T-helper 1 cell treated with Interleukin-12 subunit alpha and Interleukin-12 subunit beta and Interleukin-4 antibody, amounts not matched to agents 30 μg/mL and 1 μg/mL, for 36 hours (primary cell): ENCODE data around the gene DNAJC1.
"Not testable (repeated sequence)": the region's sequence is repeated elsewhere in the genome, so short reads cannot be mapped to it uniquely, and the experiment has no call there.

ENCODE experiments used
- H3K27ac Mint-ChIP-seq: one replicate; pipeline ENCODE4 v1.8.0; 2021; ENCODE audit warnings: mild to moderate bottlenecking, mixed read lengths
- H3K27me3 Mint-ChIP-seq: one replicate; pipeline ENCODE4 v1.8.0; 2021; ENCODE audit warnings: low read depth, mixed read lengths
- H3K36me3 Mint-ChIP-seq: one replicate; pipeline ENCODE4 v1.8.0; 2021; ENCODE audit warnings: low read depth, mixed read lengths
- H3K4me1 Mint-ChIP-seq: one replicate; pipeline ENCODE4 v1.8.0; 2021; ENCODE audit warnings: low read depth, mixed read lengths
- H3K4me3 Mint-ChIP-seq: one replicate; pipeline ENCODE4 v1.8.0; 2021; ENCODE audit warnings: mild to moderate bottlenecking, moderate library complexity, mixed read lengths
- H3K9me3 Mint-ChIP-seq: one replicate; pipeline ENCODE4 v1.8.0; 2021; ENCODE audit warnings: mixed read lengths

Gene DNAJC1

DNA sequence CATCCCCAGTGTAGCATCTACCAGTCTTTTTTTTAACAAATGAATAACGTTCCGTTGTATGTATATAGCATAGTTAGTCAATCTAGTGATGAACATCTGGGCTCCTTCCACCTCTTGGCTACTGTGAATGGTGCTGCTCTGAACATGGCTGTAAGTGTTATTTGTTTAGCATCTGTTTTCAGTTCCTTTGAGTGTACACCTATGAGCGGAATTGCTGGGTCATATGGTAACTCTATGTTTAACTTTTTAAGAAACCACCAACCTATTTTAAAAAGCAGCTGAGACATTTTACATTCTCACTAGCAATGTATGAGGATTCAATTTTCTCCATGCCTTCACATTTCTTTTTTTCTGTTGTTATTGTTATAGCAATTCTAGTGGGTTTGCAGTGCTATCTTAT, 178.2 kb downstream of the DNAJC1 start:
- Mint-ChIP-seq H3K9me3 (peaks cover 52% of the 10 kb centered on the region), H3K27me3 (no peaks in the 10 kb centered on the region), H3K36me3 (peaks cover 15% of the 10 kb centered on the region)

DNA sequence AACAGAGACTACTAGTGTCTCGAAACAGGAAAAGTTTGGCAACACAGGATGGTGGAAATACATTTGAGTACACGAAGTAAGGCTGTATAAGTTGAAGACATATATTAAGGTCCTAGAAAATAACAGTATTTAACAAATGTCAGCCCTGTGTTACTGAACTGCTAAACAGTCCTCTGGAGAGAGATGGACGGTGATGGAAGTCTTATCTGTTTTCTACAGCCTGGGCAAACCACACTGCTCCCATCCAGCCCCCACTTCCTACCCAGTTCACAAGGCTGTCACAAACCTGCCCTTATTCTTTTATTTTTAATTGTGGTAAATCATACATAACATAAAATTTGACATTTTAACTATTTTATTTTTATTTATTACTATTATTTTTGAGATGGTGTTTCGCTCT, 179.1 kb downstream of the DNAJC1 start:
- Mint-ChIP-seq H3K4me3 (no peak overlapping the region), H3K9me3 (peaks cover 43% of the 10 kb centered on the region), H3K27ac (no peak overlapping the region), H3K27me3 (no peaks in the 10 kb centered on the region), H3K4me1 (no peaks in the 10 kb centered on the region), H3K36me3 (peaks cover 11% of the 10 kb centered on the region)

More for the DNA sequence above, 178.2 kb downstream of the DNAJC1 start:
- no peak overlapping the region for H3K4me3 Mint-ChIP-seq
- no peaks in the 10 kb centered on the region for H3K4me1 Mint-ChIP-seq
- H3K27ac Mint-ChIP-seq: no peak overlapping the region

DNA sequence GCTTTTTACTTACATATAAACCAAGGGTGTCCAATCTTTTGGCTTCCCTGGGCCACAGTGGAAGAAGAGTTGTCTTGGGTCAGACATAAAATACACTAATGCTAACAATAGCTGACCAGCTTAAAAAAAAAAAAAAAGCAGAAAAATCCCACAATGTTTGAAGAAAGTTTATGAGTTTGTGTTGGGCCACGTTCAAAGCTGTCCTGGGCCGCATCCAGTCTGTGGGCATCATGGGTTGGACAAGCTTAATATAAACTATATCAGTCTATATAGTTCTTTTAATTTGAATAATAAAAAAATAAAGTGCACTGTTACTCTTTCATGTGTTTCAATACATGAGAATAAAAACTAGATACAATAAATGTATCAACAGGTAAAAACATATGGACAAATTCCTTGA, 179.9 kb downstream of the DNAJC1 start:
- no peak overlapping the region for H3K27ac Mint-ChIP-seq
- H3K9me3 Mint-ChIP-seq: peaks cover 41% of the 10 kb centered on the region
- H3K4me1 Mint-ChIP-seq: no peaks in the 10 kb centered on the region
- no peaks in the 10 kb centered on the region for H3K27me3 Mint-ChIP-seq
- no peak overlapping the region for H3K4me3 Mint-ChIP-seq
- H3K36me3 Mint-ChIP-seq: peaks cover 11% of the 10 kb centered on the region

DNA sequence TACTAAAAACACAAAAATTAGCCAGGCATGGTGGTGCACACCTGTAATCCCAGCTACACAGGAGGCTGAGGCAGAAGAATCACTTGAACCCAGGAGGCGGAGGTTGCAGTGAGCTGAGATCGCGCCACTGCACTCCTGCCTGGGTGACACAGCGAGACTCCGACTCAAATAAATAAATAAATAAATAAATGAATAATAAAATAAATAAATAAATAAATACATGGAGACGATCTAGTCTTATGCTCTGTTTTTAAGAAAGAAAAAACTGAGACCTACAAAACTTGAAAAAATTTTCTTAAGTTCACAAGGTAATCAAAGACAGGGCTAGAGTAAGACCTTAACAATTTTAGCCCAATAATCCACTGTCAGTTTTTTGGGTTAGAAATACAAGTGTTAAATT, 181.3 kb downstream of the DNAJC1 start:
- Mint-ChIP-seq H3K9me3 (peaks cover 29% of the 10 kb centered on the region), H3K36me3 (peaks cover 12% of the 10 kb centered on the region)
- H3K4me3 Mint-ChIP-seq, H3K27ac Mint-ChIP-seq, H3K4me1 Mint-ChIP-seq, H3K27me3 Mint-ChIP-seq: not testable (repeated sequence)

DNA sequence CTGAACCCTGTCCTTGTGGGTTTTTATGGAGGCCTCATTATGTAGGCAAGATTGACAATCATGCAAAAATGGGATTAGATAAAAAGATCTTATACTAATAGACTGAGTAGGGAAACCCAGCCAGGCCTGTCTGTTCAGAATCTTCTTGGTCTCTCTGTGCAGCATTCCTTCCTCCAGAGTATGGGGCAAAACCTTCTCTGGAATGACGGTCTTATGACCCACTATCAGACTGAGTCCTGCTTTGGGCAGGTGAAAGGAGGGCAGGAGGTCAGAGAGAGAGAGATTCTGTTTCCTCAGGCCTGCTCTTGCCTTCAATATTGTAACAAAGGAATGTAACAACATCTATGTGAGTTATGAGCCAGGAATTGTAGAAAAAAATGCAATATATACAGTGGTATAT, 182.6 kb downstream of the DNAJC1 start:
- H3K27me3 Mint-ChIP-seq: no peaks in the 10 kb centered on the region
- H3K27ac Mint-ChIP-seq: no peak overlapping the region

DNA sequence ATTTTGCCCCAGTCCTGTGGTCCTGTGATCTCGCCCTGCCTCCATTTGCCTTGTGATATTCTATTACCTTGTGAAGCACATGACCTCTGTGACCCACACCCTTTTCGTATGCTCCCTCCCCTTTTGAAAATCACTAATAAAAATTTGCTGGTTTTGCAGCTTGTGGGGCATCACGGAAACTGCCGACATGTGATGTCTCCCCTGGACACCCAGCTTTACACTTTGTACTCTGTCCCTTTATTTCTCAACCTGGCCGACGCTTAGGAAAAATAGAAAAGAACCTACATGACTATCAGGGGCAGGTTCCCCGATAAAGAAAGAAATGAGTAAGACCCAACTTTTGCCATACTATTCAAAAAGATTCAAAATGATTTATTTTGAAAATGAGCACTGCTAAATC, 185.1 kb downstream of the DNAJC1 start:
- H3K4me1 Mint-ChIP-seq, H3K4me3 Mint-ChIP-seq, H3K36me3 Mint-ChIP-seq, H3K27me3 Mint-ChIP-seq, H3K27ac Mint-ChIP-seq, H3K9me3 Mint-ChIP-seq: not testable (repeated sequence)

More for the DNA sequence above, 182.6 kb downstream of the DNAJC1 start:
- Mint-ChIP-seq H3K4me3 (no peak overlapping the region), H3K9me3 (peaks cover 20% of the 10 kb centered on the region), H3K4me1 (no peaks in the 10 kb centered on the region), H3K36me3 (peaks cover 5% of the 10 kb centered on the region)

DNA sequence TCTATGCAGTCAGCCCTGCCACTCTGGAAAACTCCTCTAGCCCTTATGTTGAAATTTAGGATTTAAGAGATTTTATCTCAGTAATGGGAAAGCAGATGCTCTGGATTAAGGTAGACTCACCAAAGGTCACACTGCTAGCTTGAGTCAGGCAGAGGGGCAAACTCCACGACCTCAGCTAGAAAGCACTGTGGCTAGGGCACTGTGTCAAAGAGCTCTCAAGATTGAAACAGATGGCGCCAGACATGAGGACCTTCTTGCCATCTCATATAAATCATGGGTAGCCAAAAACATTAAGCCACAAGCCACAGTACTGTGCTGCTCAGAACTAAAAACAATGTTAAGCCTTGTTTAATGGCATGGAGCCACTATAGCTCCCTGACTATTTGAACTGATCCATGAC, 188.7 kb downstream of the DNAJC1 start:
- Mint-ChIP-seq H3K9me3 (peaks cover 4% of the 10 kb centered on the region), H3K4me1 (no peaks in the 10 kb centered on the region), H3K27me3 (no peaks in the 10 kb centered on the region), H3K36me3 (peaks cover 6% of the 10 kb centered on the region), H3K4me3 (no peak overlapping the region), H3K27ac (no peak overlapping the region)

DNA sequence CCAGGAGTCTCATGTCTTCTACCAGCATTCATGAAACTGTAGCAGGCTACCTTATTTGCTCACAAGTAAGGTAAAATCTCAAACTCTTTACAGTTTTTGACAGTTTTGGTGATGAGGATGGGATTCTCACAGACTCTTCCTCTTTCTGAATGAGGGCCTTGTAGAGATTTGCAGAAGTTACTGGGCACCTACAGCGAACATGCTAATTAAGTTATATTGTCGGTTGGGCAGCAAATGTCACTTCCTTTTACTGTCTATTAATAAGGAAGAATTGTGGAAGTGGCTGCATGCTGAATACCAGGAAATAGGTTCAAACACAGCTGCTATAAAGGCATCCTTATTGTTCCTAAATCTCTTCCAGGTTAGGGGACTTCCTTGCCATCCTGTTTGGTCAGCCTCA, 189.6 kb downstream of the DNAJC1 start:
- Mint-ChIP-seq H3K4me1 (no peaks in the 10 kb centered on the region), H3K9me3 (peaks cover 4% of the 10 kb centered on the region), H3K27ac (no peak overlapping the region), H3K36me3 (peaks cover 6% of the 10 kb centered on the region), H3K27me3 (no peaks in the 10 kb centered on the region), H3K4me3 (no peak overlapping the region)

DNA sequence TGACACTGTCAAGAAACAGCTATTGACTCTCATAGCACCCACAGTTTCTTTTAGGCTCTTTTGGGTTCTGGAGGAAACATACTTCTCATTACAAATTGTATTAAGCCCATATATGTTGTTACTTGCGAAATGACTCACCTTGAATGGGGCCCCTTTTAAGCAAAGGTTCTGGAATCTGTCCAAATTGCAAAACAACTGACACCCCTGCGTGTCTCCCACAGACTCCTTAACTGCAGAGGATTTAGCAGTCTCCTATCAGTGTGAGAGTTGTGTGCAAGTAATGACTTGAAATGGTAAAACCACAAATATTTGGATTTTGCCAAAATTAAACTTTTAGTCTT, 192.3 kb downstream of the DNAJC1 start:
- H3K27me3 Mint-ChIP-seq: no peaks in the 10 kb centered on the region
- H3K4me1 Mint-ChIP-seq: peaks cover 3% of the 10 kb centered on the region
- peaks cover 5% of the 10 kb centered on the region for H3K36me3 Mint-ChIP-seq
- no peak overlapping the region for H3K4me3 Mint-ChIP-seq
- no peak overlapping the region for H3K27ac Mint-ChIP-seq
- no peaks in the 10 kb centered on the region for H3K9me3 Mint-ChIP-seq

DNA sequence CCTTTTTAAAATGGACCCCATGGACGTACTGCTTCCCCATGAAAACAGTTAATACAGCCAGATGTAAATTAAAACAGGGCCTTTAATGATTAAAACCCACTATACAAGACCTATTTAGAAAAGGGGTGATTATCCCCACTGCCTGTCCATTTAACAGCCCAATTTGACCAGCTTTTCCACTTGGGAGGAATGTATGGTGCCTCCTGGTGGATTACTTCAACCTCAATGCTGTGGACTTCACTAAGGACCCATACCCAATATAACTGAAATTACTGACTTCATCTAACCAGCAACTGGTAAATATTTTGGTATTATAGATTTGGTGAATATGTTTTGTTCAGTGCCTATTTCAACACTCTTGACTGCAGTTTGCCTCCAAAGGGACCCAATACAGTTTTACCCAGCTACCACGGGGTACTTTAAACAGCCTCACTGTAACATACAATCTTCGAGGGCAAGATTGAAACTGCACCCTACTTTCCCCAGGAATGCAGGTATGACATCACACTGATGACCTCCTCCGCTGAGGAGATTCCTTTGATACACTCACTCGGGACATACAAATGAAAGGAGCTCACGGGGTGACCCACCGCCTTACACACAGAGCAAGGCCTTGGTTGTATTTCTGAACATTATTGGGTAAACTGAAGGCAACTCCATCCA, 192.8 kb downstream of the DNAJC1 start:
- H3K27me3 Mint-ChIP-seq: no peaks in the 10 kb centered on the region
- H3K9me3 Mint-ChIP-seq: no peaks in the 10 kb centered on the region
- no peak overlapping the region for H3K27ac Mint-ChIP-seq
- H3K4me1 Mint-ChIP-seq: peaks cover 3% of the 10 kb centered on the region
- no peak overlapping the region for H3K4me3 Mint-ChIP-seq
- H3K36me3 Mint-ChIP-seq: peaks cover 5% of the 10 kb centered on the region

DNA sequence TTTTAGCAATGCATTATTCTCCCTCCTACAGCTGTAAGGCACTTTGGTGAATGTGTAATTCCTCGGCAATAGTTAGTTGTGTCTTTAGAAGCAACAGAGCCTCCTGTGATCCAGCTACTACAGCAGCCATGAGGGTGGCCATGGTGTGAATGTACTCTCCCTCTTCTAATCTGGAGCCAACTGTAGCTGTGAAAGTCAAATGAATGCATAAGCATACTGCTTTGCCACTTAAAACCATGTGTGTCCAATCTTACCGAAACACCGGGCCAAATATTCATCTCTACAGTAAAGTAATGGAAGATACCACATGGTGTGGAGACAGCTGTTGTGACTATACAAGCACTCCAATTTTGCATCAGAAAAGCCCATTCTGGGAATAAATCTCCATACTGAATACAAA, 195.0 kb downstream of the DNAJC1 start:
- Mint-ChIP-seq H3K4me3 (no peak overlapping the region), H3K27me3 (no peaks in the 10 kb centered on the region), H3K36me3 (peaks cover 2% of the 10 kb centered on the region), H3K27ac (no peak overlapping the region), H3K9me3 (no peaks in the 10 kb centered on the region), H3K4me1 (peaks cover 3% of the 10 kb centered on the region)

DNA sequence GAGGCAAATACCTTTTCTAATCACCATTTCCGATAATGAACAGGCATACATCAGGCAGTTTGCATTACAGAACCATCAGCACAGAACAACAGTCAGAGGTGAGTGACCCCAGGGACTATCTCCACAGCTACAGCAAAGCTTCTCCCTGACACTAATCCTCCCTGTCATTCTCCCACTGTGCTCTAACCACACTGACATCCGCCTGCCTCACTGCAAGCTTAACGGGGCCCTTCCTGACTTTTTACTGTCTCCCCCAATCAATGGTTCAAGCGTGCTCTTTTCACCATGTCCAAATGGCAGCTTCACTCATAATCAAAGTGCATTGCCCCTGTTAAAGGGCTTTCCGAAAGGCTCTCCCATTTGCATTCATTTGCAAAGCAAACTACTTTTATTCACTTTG, 196.3 kb downstream of the DNAJC1 start:
- no peak overlapping the region for H3K4me3 Mint-ChIP-seq
- H3K9me3 Mint-ChIP-seq: no peaks in the 10 kb centered on the region
- no peaks in the 10 kb centered on the region for H3K27me3 Mint-ChIP-seq
- H3K27ac Mint-ChIP-seq: no peak overlapping the region
- peaks cover 3% of the 10 kb centered on the region for H3K4me1 Mint-ChIP-seq
- peaks cover 2% of the 10 kb centered on the region for H3K36me3 Mint-ChIP-seq

DNA sequence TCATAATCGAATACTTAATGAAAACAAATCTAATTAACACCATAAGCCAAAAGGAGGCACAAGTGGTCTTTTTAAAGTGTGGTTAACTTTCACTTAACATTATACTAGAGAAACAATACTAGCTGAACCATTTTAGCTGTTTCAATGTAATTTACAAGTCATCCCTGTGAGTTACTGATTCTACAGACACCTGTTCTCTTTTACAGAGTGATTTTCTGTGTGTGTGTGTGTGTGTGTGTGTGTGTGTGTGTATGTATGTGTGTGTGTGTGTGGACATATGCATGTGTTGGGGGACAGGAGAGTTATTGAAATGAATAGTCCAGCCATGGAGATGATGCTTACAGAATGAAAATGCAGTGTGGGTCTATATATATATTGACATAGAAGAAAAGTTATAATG, 200.2 kb downstream of the DNAJC1 start:
- no peak overlapping the region for H3K4me3 Mint-ChIP-seq
- H3K27ac Mint-ChIP-seq: no peak overlapping the region
- peaks cover 4% of the 10 kb centered on the region for H3K9me3 Mint-ChIP-seq
- H3K4me1 Mint-ChIP-seq: peaks cover 14% of the 10 kb centered on the region
- H3K36me3 Mint-ChIP-seq: peaks cover 13% of the 10 kb centered on the region
- no peaks in the 10 kb centered on the region for H3K27me3 Mint-ChIP-seq

DNA sequence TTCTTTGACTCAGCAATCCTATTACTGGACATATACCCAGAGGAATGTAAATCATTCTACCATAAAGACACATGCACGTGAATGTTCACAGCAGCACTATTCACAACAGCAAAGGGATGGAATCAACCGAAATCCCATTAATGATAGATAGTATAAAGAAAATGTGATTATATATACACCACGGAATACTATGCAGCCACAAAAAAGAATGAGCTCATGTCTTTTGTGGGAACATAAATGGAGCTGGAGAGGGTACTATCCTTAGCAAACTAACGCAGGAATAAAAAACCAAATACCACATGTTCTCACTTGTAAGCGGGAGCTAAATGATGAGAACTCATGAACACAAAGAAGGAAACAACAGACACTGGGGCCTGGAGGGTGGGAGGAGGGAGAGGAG, 201.9 kb downstream of the DNAJC1 start:
- Mint-ChIP-seq H3K9me3 (peaks cover 4% of the 10 kb centered on the region), H3K4me1 (peaks cover 20% of the 10 kb centered on the region), H3K4me3 (no peak overlapping the region)

DNA sequence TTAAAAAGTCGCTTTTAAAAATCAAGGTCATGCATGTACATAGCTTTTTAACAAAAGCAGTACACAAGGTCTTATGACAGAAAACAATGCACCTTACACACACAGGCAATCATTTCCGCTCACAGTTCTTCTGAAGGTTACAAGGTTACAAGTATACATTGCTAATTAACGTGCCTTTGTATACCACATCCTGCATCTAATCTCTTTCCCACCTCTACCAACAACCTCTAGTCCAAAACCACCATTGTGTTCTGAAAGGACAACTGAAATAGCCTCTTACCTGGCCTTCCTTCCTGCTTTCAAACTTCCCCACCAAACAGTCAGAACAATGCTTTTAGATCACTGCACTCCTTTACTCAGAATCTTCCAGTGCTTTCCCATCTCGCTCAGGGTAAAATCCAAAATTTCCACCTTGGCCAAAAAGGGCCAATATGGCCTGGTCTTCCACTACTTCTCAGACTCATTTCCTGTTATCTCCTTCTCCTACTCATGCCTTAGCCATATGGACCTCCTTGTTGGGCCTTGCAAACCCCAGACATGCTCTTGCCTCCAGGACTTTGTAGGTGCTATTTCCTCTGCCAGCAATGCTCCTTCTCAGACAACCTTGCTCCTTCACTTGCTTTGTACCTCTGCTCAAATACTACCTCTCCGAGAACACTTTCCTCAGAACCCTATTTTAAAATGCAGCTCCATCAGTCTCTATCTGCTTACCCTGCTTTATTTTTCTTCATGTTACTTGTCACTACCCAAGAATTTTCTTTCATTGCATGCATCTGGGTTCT, 205.4 kb downstream of the DNAJC1 start:
- H3K9me3 Mint-ChIP-seq: peaks cover 4% of the 10 kb centered on the region
- peak overlapping the region; percentile 31 for H3K27ac Mint-ChIP-seq
- H3K4me3 Mint-ChIP-seq: peak overlapping the region; percentile 43
- H3K36me3 Mint-ChIP-seq: peaks cover 18% of the 10 kb centered on the region
- H3K27me3 Mint-ChIP-seq: no peaks in the 10 kb centered on the region
- peaks cover 20% of the 10 kb centered on the region for H3K4me1 Mint-ChIP-seq

More for the DNA sequence above, 201.9 kb downstream of the DNAJC1 start:
- peaks cover 18% of the 10 kb centered on the region for H3K36me3 Mint-ChIP-seq
- no peak overlapping the region for H3K27ac Mint-ChIP-seq
- no peaks in the 10 kb centered on the region for H3K27me3 Mint-ChIP-seq
